Endometrial microvascular endothelial cells (primary cell): ENCODE data around the gene MEX3A. TPM values are rescaled to one million over a fixed set of nuclear protein-coding genes. Genes with fewer than 3 reads are reported as not detected.
"Not testable (repeated sequence)": the region's sequence is repeated elsewhere in the genome, so short reads cannot be mapped to it uniquely, and the experiment has no call there.

Source experiments
- in situ Hi-C: cut with HindIII; loops from 2 replicates; pipeline ENCODE4 v1.10.0; 2017; ENCODE audit warnings: low sequenced_read_pairs, low pct_unique_long_range_greater_than_20kb; ENCODE audit errors: inconsistent ontology term
- total RNA-seq: library from RNA; depleted of rRNA; stranded (reverse); fragments of >200 nt; gene quantifications from one replicate; pipeline ENCODE4 v1.2.3, GENCODE V29; 2015; ENCODE audit errors: inconsistent ontology term

Gene MEX3A
- total RNA-seq, 1 donor from 2014 or later, result 3.3 TPM

DNA sequence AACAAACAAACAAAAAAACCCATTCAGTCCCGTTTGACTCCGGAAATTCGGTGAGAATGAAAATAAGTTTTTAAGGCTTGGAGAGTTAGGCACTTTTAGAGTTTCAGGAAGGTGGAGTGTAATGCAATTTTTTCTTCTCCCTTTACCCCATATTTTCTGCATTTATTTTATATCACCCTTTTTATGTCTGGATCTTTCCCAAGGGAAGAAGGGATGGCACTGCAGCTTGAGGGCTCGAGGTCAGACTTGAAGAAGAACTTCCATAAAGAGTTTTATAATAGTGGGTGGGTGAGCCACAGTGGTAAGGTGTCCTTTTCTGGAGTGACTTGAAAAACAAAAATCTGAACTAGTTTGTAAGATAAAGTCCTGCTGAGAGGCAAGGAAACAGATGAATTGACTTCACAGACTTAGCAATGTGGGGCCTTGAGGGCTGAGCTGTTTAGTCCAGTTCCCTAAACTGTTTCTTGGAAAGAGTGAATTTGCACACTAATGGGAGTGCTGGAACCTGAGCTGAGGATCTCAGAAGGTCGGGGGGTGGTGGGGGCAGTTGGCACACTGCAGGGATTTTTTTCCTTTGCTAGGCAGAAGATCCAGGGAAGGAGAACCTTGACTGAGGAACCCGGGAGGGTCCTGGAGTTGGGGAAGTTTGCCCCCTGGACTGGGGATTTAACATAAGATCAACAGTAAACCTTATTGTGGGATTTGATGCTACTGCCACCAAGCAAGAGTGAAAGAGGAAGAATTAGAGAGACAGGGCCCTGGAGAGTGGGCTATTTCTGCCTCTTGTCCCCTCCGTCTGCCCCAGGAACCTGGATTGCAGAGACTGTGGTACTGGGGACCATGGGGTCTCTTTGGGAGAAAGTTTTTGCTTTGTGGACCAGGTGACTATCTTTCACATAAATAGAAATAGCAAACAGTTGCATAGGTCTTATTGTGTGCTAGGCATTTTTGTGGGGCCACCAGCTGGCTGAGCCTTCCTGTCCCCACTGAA lies 1.8 kb upstream of the MEX3A start:
- in situ Hi-C loops, result no loop called here

DNA sequence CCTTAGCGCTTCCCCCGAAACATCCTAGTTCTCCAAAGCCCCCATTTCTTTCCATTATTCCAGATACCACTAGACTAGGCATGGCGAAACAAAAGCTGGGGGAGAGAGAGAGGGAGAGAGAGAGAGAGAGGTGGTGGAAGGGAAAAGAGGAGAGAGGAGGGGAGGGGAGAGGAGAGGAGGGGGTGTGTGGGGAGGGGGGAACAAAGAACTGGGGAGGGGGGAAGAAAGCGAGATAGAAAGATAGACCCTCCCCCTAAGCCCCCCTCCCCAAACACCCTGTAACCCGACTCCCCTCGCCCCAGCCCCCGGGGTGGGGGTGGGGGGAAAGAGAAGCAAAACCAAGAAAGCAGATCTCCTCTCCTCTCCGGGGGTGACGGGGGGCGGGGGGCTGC lies 352 bp downstream of the MEX3A start:
- in situ Hi-C loops, result no loop called here

DNA sequence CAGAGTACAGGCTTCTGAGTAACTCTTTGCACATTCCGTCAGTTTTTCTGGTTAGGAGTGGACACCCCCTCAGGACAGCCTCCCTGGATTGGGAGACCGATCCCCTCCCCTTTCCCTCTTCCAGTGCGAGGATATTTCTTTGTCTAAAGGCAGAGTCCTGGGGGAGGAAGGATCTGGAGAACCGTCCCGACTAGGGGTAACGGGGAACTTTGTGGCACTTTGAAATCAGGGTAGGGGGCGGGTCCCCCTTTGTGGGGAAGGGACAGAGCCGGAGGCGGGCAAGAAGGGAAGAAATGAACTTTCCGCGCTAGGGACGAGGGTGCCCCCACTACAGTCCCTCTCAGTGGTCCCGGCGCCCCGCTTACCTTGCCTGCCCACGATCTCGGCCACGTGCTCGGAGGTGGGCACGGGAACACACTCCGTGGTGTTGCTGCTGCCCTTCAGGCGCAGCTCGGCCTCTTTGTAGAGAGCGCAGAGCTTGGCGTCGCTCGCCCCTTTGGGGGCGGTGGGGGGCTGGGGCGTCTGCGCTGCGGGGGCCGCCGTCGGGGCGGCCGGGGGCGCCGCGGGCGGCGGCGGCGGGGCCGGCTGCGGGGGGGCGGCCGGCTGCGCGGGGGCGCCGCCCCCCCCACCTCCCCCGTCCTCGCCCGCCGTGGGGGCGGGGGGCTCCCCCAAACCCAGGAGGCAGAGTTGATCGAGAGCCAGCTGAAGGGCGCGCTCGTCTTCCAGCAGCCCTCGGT lies 917 bp downstream of the MEX3A start:
- in situ Hi-C loops, result no loop called here

DNA sequence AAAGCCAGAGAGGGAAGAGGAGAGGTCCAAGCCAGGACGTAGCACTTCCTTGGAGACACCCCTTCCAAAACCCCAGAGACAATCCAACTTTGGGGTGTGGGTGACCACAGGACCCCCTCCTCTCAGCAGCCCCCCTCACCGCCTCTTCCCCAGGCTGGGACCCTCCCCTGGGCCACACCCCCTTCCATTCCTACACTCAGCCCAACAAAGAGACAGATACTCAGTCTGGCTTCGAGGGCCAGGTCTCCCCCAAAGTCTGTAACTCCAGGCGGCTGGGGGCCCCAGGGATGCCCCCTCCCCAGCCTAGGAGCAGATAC lies 1.4 kb downstream of the MEX3A start:
- in situ Hi-C loops, result no loop called here

DNA sequence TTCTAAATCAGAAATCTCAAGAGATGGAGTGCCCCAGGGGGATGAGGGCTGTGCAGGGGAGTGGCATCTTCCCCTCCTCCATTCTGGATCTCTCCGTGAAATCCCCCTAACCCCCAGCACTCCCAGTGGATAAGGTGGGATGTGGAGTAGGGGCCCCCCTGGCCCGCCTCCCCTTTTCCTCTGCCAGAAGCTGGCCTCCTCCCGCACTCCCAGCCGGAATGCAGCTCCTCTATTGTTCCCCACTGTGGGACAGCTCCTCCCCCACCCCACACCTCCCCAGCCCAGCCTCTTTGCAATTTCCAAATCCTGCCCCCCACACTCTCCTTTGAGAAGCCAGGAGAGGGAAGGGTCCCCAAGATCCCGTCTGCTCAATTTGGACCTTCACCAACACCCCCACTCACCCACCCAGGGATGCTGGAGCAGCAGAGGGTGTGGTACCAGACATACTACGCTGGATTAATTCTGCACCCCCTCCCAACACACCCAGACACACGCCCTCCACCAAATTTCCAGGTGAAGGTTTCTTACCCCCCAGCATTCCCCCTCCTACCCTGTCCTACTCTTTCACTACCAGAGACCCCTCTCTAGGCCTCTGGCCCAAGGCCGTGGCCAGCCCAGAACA lies 1.9 kb downstream of the MEX3A start:
- in situ Hi-C loops, result no loop called here

DNA sequence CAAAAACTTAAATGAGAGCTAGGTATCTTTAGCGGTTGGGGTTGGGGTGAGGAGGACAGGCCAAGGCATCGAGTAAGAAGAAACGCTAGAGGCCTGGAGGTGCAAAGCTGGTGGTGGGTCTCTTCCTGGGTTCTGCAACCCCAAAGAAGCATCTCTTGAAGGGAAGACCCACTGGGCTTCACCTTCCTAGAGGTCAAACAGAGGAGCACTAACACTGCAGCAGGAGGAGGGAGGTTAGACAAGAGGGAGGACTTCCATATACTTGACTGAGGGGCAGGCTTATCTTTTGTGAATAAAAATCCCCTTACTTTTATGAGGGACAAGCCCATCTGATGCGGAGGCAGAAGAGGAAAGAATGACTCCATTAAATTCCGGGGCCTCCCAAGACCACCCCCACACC lies 2.5 kb downstream of the MEX3A start:
- in situ Hi-C loops, result no loop called here

DNA sequence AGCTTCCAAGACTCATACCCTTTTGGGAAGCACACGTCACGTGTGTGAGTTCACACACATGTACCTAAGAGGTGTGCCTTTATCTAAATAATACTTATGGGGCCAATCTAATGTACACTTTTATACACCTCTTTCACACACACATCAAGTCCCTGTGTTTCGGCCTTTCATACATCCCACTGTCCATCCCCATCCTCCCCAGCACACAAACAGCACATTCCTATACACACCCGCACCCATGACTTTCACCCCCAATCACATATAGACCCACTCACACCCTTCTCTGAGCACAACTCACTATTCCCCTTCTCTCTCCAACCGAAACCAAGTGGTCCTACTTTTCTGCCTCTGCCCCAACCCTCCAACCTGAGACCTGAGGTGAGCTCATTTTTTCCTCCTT lies 3.5 kb downstream of the MEX3A start:
- in situ Hi-C loops, result no loop called here

DNA sequence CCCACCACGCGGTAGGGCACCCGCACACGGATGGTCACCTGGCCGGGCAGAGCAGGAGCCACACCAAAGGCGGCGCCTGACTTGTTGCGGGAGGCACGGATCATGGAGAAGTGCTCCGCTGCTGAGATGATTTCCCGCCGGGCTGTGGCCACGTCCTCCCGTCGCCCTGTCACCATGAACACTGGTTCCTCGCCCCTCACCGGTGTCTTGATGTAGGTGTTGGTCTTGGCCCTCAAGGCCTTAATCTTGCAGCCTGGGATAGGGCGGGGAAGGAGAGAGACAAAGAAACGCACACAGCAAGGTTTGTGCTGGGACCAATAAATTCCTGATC lies 4.9 kb downstream of the MEX3A start:
- in situ Hi-C loops, result no loop called here

DNA sequence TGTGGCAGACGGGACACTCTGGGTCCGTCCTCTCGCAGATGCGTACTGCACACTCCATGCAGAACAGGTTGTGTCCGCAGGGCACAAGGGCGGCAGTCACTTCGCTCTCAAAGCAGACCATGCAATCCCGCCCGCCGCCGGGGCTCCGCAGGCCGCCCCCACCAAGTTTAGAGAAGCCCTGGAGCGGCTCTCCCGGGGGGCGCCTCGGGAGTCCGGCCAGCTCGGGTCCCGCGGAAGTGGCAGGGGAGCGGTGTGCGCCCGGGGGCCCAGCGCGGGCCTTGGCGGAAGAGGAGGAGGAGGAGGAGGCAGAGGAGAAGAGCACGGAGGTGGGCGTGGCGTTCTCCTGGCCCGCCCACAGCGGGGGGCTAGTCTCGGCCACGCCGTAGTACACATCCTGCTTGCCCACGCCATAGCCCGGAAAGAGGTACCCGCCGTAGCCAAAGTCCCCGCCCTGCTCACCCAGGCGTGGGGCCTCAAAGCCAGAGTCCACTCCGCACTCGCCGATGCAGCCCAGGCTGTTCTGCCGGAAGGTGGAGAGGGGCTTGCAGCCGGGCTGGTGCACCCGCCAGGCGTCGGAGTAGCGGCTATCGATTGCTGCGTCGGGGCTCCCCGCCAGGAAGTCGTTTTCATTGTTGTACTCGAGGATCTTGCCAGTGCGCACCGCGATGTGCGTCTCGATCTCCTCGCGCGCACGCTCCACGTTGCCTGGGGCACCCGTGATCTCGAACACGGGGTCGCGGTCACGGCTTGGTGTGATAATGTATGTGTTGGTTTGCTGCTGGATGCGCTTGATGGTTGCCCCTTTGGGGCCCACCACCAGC lies 5.4 kb downstream of the MEX3A start:
- in situ Hi-C loops, result no loop called here

DNA sequence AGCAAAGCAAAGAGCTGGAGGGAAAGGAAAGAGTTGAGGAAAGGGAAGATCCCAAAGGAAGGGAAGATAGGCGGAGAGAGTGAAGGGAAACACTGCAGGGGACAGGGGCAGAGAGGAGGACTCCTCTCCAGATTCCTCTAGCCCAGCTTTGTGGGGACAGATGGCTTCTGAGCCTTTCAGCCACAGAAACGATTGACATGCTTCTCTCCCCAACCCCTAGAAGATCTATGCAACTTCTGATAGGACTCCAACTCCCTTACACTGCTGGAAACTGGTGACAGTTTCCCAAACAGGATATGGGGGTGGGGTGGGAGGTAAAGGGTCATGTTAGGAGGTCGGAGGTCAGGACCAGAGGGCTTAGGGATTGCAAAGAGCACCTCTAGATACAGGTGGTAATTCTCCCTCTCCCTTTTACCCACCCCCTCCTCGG lies 6.5 kb downstream of the MEX3A start:
- in situ Hi-C loops, result no loop called here

DNA sequence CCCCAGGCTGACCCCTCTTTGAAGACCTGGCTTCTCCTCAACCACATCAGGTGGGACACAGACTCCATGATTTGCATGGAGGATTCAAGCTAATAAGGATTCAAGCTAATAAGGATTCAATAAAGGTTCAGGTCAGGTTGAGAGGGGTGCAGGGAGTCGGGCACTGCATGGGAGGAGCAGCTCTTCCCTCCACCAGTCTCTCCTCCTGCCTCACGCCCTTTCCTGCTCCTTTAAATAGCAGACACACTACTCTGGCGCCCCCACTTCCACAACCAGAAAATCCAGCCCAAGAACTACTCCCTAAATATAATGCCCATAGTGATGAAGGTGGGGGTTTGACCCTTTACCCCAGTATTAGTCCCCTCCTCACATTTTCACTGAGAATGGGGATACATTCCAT lies 7.1 kb downstream of the MEX3A start:
- in situ Hi-C loops, result no loop called here

DNA sequence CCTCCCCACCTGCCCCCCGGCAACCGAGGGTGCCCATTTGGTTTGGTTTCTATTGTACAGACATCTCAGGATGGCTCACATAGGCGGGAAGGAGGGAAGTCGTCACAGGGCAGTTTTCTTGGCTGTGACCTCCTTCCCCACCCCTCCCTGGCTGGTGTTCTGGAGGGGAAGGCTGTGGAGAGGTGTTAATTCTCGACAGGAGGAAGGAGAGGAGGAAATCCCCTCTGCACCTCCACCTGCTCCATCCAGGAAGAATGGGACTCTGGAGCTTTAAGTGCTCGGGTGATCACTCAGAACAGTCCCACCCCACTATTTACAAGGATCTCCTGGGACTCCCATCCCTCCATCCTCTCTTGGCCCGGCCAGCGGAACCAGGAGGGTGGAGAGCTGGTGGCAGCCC lies 7.6 kb downstream of the MEX3A start:
- in situ Hi-C loops, result no loop called here

DNA sequence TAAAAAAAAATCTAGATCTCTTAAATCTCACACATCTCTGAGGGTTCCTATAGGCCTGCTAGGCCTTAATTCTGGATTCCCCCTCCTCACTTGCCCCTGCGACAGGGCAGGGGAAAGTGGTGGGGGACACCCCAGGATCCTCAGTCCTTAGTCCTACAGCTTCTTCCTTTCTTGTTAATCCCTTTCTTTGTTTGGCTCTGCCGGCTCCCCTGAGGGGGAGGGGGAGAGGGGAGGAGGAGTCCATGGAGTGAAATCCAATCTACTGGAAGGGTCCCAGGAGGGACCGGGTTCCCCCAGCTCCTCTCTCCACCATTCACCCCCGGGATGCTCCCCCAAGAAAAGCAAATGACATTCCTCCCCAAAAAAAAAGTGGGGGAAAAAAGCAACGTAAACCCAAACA lies 8.5 kb downstream of the MEX3A start:
- in situ Hi-C loops, result no loop called here

DNA sequence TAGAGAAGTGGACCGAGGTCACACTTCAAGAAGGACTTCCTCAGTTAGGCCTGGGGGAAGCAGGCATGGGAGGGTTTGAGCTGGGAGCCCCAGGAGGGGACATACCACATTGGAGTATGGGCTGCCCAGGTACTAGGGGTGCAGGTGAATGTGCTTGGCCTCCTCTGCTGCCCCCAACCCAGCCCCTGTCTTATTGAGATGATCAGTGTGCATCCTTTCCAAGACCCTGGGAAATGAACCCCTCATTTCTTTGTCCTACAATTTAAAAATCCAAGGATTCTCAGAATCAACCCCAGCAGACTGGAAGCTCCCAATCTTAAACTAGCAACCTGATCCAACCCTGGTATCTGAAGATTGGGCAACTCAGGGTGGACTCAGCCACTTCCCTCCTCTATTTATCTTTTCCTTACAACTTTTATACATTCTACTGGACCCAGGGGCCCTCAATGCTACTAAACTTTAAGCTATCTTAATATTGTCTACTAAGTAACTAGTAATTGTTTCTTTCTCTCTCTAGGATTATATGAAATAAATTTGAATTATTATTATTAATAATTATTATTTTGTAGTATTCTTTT lies 9.1 kb downstream of the MEX3A start:
- in situ Hi-C loops, result no loop called here

DNA sequence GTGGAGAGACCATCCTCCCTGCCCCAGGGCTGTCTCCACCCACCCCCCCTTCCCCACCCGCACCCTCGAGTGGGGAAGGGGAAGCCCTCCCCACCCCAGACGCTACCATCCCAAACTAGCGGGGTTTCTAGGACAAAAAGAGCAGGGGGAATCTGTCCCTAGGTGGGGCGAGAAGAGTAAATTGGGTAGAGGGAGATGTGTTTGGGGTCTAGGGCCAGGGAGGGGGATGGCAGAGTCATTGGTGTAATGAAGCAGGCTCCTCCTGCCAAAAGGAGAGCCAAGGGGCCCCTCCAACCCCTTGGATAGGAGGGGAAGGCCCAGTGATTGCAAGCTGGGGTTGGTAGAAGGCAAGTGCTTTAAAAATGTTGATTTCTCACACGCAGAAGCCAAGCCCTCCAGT lies 10.0 kb downstream of the MEX3A start:
- in situ Hi-C loops, result no loop called here

DNA sequence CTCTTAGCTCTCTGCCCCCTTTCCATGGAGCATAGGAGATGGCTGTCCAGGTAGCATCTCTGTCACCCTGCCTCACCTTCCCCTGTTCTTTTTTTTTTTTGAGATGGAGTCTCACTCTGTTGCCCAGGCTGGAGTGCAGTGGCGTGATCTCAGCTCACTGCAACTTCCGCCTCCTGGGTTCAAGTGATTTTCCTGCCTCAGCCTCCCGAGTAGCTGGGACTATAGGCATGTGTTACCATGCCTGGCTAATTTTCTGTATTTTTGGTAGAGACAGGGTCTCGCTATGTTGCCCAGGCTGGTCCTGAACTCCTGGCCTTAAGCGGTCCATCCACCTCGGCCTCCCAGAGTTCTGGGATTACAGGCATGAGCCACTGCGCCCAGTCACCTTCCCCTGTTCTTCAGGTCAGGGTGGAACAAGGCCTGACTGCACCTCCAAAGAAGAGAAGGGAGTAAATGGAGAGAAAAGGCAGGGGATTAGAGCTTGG lies 10.9 kb downstream of the MEX3A start:
- in situ Hi-C loops, result not testable (repeated sequence)

DNA sequence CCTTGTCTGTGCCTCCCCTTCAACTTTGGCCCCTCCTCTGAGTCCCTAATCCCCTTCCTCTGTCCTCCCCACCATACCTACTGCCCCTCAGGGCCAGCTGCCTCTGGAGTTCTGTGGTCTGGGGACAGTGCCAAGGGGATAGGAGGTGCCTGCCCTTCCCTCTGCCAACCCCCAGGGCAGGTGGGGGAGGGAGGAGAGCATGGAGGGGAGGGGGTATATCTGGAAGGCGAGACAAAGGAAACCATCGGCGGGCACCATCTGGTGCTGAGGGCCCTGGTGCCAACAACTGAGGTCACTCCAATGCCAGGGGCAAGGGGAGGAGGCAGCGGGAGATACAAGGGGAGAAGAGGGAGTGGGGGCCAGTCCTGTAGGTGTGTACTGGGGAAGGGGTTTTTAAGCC lies 11.7 kb downstream of the MEX3A start:
- in situ Hi-C loops, result no loop called here

DNA sequence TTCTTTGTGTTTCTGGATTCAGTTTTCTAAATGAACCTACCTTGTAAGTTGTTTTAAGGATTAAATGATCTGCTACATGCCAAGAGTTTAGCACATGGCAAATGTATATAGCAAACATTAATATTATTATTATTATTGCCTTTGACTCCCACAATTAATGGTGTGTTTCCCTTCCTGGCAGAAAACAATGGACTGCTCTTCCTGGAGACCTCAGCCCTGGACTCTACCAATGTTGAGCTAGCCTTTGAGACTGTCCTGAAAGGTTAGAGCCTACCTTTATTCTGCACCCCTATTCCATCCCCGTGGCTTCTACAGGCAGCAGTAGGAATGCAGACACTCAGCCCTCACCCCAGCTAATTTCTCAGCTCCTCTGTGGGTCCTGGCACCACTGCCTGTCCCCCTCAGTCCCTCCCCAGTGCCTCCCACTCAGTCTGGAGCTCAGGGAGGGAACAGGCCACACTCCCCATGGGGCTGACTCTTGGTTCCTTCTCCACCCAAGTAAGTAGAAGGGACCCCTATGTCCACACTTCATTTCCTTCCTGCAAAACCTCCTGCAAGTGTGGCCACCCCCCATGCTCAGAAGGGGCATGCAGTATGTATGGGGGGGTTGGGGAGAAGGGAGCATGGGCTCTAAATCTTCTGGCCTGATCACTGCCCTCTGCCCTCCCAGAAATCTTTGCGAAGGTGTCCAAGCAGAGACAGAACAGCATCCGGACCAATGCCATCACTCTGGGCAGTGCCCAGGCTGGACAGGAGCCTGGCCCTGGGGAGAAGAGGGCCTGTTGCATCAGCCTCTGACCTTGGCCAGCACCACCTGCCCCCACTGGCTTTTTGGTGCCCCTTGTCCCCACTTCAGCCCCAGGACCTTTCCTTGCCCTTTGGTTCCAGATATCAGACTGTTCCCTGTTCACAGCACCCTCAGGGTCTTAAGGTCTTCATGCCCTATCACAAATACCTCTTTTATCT lies 12.5 kb downstream of the MEX3A start:
- in situ Hi-C loops, result no loop called here
